NCI-H774 (cell line): ENCODE results near the gene ORAI3.

Source experiments
- DNase-seq: peaks from one replicate; lab custom pipeline; 2025; lab: John Stamatoyannopoulos, UW

The ORAI3 gene

GRCh38 chr16:30992276-30992780, 43.5 kb downstream of the ORAI3 start:
- DNase-seq: no peak

- DNase-seq: no peak
Measured at GRCh38 chr16:30992931-30993816, 44.3 kb downstream of the ORAI3 start.

DNA sequence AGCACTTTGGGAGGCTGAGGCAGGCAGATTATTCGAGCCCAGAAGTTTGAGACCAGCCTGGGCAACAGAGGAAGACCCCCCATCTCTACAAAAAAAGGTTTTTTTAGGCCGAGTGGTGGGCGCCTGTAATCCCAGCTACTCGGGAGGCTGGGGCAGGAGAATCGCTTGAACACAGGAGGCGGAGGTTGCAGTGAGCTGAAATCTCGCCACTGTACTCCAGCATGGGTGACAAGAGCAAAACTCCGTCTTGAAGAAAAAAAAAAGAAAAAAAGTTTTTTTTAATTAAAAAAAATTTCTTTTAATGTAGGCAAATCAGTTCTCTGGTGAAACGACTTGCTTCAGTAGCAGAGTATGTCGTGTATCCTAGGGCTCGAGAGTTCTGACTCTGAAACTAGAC, 47.1 kb downstream of the ORAI3 start:
- no peak for DNase-seq

- no peak for DNase-seq
Measured at GRCh38 chr16:30996324-30996984, 47.6 kb downstream of the ORAI3 start.

GRCh38 chr16:30996985-30997724, 48.3 kb downstream of the ORAI3 start:
- peak; percentile 48 for DNase-seq

- no peak for DNase-seq
Measured at GRCh38 chr16:30997725-30998711, 49.1 kb downstream of the ORAI3 start.

DNA sequence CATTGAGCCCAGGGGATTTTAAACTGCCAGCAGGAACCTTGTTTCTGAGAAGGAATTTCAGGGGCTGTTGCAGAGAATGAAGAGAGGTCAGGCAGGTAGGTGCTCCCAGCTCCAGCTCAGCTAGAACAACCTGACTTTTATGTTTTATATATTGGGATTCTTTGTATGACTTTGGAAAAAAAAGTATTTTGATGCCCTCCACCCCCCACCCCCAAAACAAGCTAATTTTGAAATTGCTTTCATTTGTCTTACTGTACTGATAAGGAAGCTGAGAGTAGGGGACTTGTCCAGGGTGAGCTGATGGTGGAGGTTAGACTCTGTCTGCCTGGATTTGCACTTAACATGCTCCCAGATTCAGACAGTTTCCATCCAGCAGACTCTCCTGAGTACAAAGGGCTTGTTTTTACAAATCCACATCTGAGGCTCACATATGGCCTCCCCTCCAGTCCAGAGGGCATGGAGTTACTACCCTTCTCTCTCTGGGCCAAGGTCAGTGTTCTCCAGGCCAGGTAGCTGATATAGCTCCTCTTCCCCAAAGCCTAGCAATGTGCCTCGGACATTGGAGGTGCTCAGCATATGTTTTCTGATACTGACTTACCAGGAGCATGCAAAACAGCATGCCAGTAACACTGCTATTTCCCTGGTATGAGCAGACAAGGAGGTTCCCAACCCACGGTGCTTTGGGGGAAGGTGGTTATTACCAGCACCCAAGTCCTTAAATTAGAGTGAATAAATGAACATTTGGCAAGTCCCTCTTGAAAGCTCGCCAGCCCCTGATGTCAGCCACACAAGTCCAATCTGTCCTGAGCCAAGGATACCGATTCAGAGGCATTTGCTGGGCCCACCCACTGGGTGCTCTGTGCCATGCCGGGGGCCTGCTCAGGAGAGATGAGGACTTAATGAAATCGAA, 50.2 kb downstream of the ORAI3 start:
- DNase-seq: no peak

- DNase-seq: no peak
Measured at GRCh38 chr16:31000671-31001382, 52.0 kb downstream of the ORAI3 start.

GRCh38 chr16:31001507-31002249, 52.8 kb downstream of the ORAI3 start:
- no peak for DNase-seq

- DNase-seq: no peak
Measured at GRCh38 chr16:31002250-31002700, 53.4 kb downstream of the ORAI3 start.

GRCh38 chr16:31002862-31003341, 54.0 kb downstream of the ORAI3 start:
- DNase-seq: no peak

DNA sequence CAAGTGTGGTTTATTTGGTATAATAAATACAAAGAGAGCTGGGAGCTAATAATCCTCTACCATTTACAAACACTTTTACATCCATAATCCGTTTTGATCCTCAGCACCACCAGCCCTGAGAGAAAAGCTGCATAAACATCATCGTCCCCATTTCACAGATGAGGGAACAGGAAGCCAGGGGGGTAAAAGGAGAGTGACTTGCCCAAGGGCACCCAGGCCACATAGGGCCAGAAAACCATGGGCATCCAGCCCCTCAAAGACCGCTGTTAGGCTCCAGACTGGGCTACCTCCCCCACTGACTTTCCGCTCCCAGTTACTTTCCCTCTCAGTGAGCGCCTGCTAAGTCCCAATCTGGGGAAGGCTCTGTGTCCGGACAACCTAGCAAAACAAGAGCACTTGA, 54.9 kb downstream of the ORAI3 start:
- DNase-seq: no peak
